ENCODE data around the gene SSU72. TPM values are rescaled to one million over a fixed set of nuclear protein-coding genes. Genes with fewer than 3 reads are reported as not detected.

SSU72 gene
- polyA plus RNA-seq (2013, experiment 1 of 2; ENCODE audit: insufficient read length), result 141 TPM
- 124 TPM for polyA plus RNA-seq (2013, experiment 2 of 2; ENCODE audit: insufficient read length)

GRCh38 chr1:1574721-1575537 lies at the start of gene SSU72:
Gene SSU72 (minus strand): TSS chr1:1574863. CDS start chr1:1574557, 306 bp downstream.
- peak; percentile 92 for DNase-seq

- DNase-seq, result no peak
Observed at GRCh38 chr1:1623631-1624442, 49.2 kb upstream of the SSU72 start.

- DNase-seq, result no peak
Observed at GRCh38 chr1:1623181-1623630, 48.5 kb upstream of the SSU72 start.

- no peak for DNase-seq
Observed at GRCh38 chr1:1622788-1623094, 48.1 kb upstream of the SSU72 start.

GRCh38 chr1:1622010-1622787 lies 47.5 kb upstream of the SSU72 start:
- DNase-seq, result no peak

GRCh38 chr1:1621173-1622009 lies 46.7 kb upstream of the SSU72 start:
- no peak for DNase-seq

GRCh38 chr1:1620433-1621139 lies 45.9 kb upstream of the SSU72 start:
- DNase-seq, result no peak

GRCh38 chr1:1619917-1620361 lies 45.3 kb upstream of the SSU72 start:
- no peak for DNase-seq

GRCh38 chr1:1618396-1619068 lies 43.9 kb upstream of the SSU72 start:
- DNase-seq, result no peak

- DNase-seq, result no peak
Observed at GRCh38 chr1:1617925-1618324, 43.3 kb upstream of the SSU72 start.

- no peak for DNase-seq
Observed at GRCh38 chr1:1617516-1617915, 42.9 kb upstream of the SSU72 start.

- DNase-seq, result no peak
Observed at GRCh38 chr1:1616838-1617237, 42.2 kb upstream of the SSU72 start.

GRCh38 chr1:1616045-1616790 lies 41.6 kb upstream of the SSU72 start:
- peak; percentile 32 for DNase-seq

GRCh38 chr1:1615256-1616044 lies 40.8 kb upstream of the SSU72 start, which contains the start of gene MIB2:
Gene MIB2 (plus strand): TSS chr1:1615500. CDS start chr1:1623453, 7,953 bp downstream.
- DNase-seq, result peak; percentile 95

- DNase-seq, result no peak
Observed at GRCh38 chr1:1614954-1615255, 40.2 kb upstream of the SSU72 start.

GRCh38 chr1:1614204-1614953 lies 39.7 kb upstream of the SSU72 start:
- DNase-seq, result peak; percentile 46

GRCh38 chr1:1613509-1614082 lies 38.9 kb upstream of the SSU72 start:
- no peak for DNase-seq

- no peak for DNase-seq
Observed at GRCh38 chr1:1612104-1612400, 37.4 kb upstream of the SSU72 start.
